CD8-positive, alpha-beta memory T cell (primary cell): ENCODE data around the gene TOE1. TPM values are rescaled to one million over a fixed set of nuclear protein-coding genes. Genes with fewer than 3 reads are reported as not detected.

ENCODE experiments used
- CTCF ChIA-PET: fragments of 350-600 bp; sonication (Branson Sonifier 250); formaldehyde crosslinking; loops from one replicate; lab custom pipeline; 2021; ENCODE audit warnings: antibody characterized with exemption; lab: Charles Lee
- POLR2A ChIA-PET: fragments of 350-600 bp; sonication (Branson Sonifier 250); formaldehyde crosslinking; loops from one replicate; lab custom pipeline; 2021; ENCODE audit warnings: antibody characterized with exemption; lab: Charles Lee
- DNase-seq, 5 donors: peaks; one replicate each; pipeline versions ENCODE4 v3.0.0 to v3.0.0-alpha.2; 2020 to 2022; ENCODE audit warnings: mixed read lengths in 1 of 5
- H3K27ac ChIP-seq: one replicate; pipeline ENCODE4 v1.7.0; 2013; ENCODE audit warnings: low read depth, mild to moderate bottlenecking, low read length, moderate library complexity
- H3K27me3 ChIP-seq: 2 replicates; pipeline ENCODE4 v1.7.0; 2013; ENCODE audit warnings: low read length, mild to moderate bottlenecking; ENCODE audit not compliant: insufficient read depth, poor library complexity, severe bottlenecking
- H3K36me3 ChIP-seq: 2 replicates; pipeline ENCODE4 v1.7.0; 2013; ENCODE audit warnings: mild to moderate bottlenecking, low read length, moderate library complexity; ENCODE audit not compliant: insufficient read depth
- H3K4me1 ChIP-seq: 2 replicates; pipeline ENCODE4 v1.7.0; 2013; ENCODE audit warnings: mild to moderate bottlenecking, low read length, moderate library complexity; ENCODE audit not compliant: insufficient read depth
- H3K4me3 ChIP-seq: 2 replicates; pipeline ENCODE4 v1.7.0; 2013; ENCODE audit warnings: mild to moderate bottlenecking, low read length
- H3K9me3 ChIP-seq: 2 replicates; pipeline ENCODE4 v1.7.0; 2013; ENCODE audit warnings: mild to moderate bottlenecking, low read length
- H3K27ac Mint-ChIP-seq, 8 donors: one replicate each; pipeline ENCODE4 v1.8.0; 2020 to 2021; ENCODE audit warnings: mixed read lengths in 8 of 8, mild to moderate bottlenecking in 6 of 8, inconsistent platforms in 3 of 8, moderate library complexity in 3 of 8
- H3K27me3 Mint-ChIP-seq, 2 donors: one replicate each; pipeline ENCODE4 v1.8.0; 2020 to 2021; ENCODE audit warnings: mixed read lengths in 2 of 2, mild to moderate bottlenecking in 1 of 2, moderate library complexity in 1 of 2
- H3K36me3 Mint-ChIP-seq, 3 donors: one replicate each; pipeline ENCODE4 v1.8.0; 2020 to 2021; ENCODE audit warnings: mixed read lengths in 3 of 3, inconsistent platforms in 1 of 3, mild to moderate bottlenecking in 1 of 3
- H3K4me1 Mint-ChIP-seq, 3 donors: one replicate each; pipeline ENCODE4 v1.8.0; 2020 to 2021; ENCODE audit warnings: mixed read lengths in 3 of 3, inconsistent platforms in 1 of 3, mild to moderate bottlenecking in 1 of 3
- H3K4me3 Mint-ChIP-seq, 7 donors: one replicate each; pipeline ENCODE4 v1.8.0; 2020 to 2021; ENCODE audit warnings: mixed read lengths in 7 of 7, mild to moderate bottlenecking in 6 of 7, moderate library complexity in 4 of 7, inconsistent platforms in 2 of 7
- H3K9me3 Mint-ChIP-seq, 5 donors: one replicate each; pipeline ENCODE4 v1.8.0; 2020 to 2022; ENCODE audit warnings: mixed read lengths in 5 of 5, mild to moderate bottlenecking in 3 of 5, moderate library complexity in 2 of 5, inconsistent platforms in 1 of 5
- polyA plus RNA-seq: library from polyadenylated mRNA; unstranded; fragments of 300-500 nt; fragmentation: Illumina TruSeq; gene quantifications from one replicate; pipeline ENCODE4 v1.2.3, GENCODE V29; 2021
- total RNA-seq, 2 experiments: library from RNA; stranded (reverse); gene quantifications; one replicate each; pipeline ENCODE4 v1.2.3, GENCODE V29; 2021

Gene TOE1
- total and polyA plus RNA-seq, 3 experiments from 2014 or later: 12.5 to 48.9 (median 46.4) TPM

- ChIA-PET CTCF (interaction anchor here (0.8 to 12.0 kb wide), 16 partner anchors 8 to 581 kb away, joined by 3 to 173 read pairs (median 6); partner anchors contain the start of genes BTBD19, HECTD3, MUTYH and PLK3), POLR2A (interaction anchor here (0.9 to 2.0 kb wide), 12 partner anchors 26 to 581 kb away, joined by 3 to 55 read pairs (median 10); partner anchors contain the start of genes CCDC163, HECTD3, MMACHC and MUTYH)
- H3K9me3 ChIP-seq: no peaks in the 10 kb centered on the region
- no peaks in the 10 kb centered on the region for H3K36me3 ChIP-seq
- H3K27me3 ChIP-seq: no peaks in the 10 kb centered on the region
- Mint-ChIP-seq H3K36me3 (peaks cover 0 to 3% (median 0%) of the 10 kb centered on the region in 3 donors), H3K4me1 (peaks cover 15 to 37% (median 30%) of the 10 kb centered on the region in 3 donors), H3K27ac (peak overlapping the region in 5 of 8 donors; percentile 12 to 86 (median 69)), H3K4me3 (peak overlapping the region; percentile 87 to 97 (median 91)), H3K9me3 (no peaks in the 10 kb centered on the region), H3K27me3 (peaks cover 0 to 3% of the 10 kb centered on the region in 2 donors)
- no peak for DNase-seq
- H3K4me3 ChIP-seq: no peak overlapping the region
- peak overlapping the region; percentile 74 for H3K27ac ChIP-seq
- peaks cover 8% of the 10 kb centered on the region for H3K4me1 ChIP-seq
Measured at GRCh38 chr1:45302505-45303150, 37.3 kb upstream of the TOE1 start.

GRCh38 chr1:45303520-45304310, 36.3 kb upstream of the TOE1 start:
- peak overlapping the region; percentile 88 for H3K27ac ChIP-seq
- Mint-ChIP-seq H3K4me3 (peak overlapping the region; percentile 90 to 97 (median 91)), H3K27ac (peak overlapping the region; percentile 94 to 99 (median 97)), H3K4me1 (peaks cover 15 to 37% (median 30%) of the 10 kb centered on the region in 3 donors), H3K36me3 (peaks cover 0 to 3% (median 0%) of the 10 kb centered on the region in 3 donors), H3K27me3 (peaks cover 0 to 3% of the 10 kb centered on the region in 2 donors), H3K9me3 (no peaks in the 10 kb centered on the region)
- H3K36me3 ChIP-seq: no peaks in the 10 kb centered on the region
- H3K4me1 ChIP-seq: peaks cover 8% of the 10 kb centered on the region
- DNase-seq: peak; percentile 93 to 98 (median 96)
- peak overlapping the region; percentile 63 for H3K4me3 ChIP-seq
- H3K27me3 ChIP-seq: no peaks in the 10 kb centered on the region
- POLR2A ChIA-PET: interaction anchor here (0.5 to 2.0 kb wide), 29 partner anchors 23 to 1364 kb away, joined by 3 to 55 read pairs (median 4); partner anchors contain the start of genes ATPAF1, CCDC163, EIF2B3 and HECTD3
- no peaks in the 10 kb centered on the region for H3K9me3 ChIP-seq
- CTCF ChIA-PET: interaction anchor here (0.6 to 12.0 kb wide), 27 partner anchors 10 to 582 kb away, joined by 3 to 173 read pairs (median 4); partner anchors contain the start of genes BTBD19, CCDC163, EIF2B3 and HECTD3

DNA sequence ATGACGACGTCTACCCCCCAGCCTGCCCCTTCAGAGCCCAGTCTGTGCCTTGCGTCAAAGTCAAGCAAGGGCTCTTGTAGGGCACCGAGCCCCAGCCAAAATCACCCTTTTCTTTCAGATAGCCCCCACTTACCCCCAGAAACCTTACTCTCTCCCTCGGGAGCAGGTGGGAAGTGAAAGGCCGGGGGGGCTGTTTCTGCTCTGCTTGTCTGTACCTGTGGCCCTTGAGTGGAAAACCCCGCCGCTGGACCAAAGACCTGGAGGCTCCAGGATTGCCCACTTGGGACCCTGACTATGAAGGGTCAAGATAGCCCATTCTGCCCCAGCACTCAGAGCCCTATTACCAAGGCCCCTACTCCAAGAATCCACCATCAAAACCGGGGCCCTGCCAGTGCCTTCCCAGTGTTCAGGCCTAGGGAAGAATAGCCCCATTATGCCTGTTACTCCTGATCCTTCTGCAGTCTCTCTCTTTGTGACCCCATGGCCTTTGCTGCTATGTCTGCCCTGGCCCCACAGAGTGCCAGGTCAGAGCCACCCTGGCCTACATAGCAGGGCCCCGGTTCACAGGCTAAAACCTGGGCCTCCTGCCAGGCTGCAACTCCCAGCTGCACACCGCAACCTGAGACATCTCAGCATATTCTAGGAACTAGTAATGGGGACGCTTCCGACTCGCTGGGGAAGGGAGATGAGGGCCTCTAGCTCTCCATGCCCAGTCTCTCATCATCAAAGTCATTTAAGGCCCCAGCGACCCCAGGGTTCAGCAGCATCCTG, 35.5 kb upstream of the TOE1 start:
- H3K4me3 Mint-ChIP-seq: peak overlapping the region; percentile 90 to 97 (median 91)
- peaks cover 15 to 37% (median 30%) of the 10 kb centered on the region in 3 donors for H3K4me1 Mint-ChIP-seq
- ChIA-PET POLR2A (interaction anchor here (0.7 to 1.9 kb wide), 10 partner anchors 24 to 583 kb away, joined by 3 to 50 read pairs (median 8); partner anchors contain the start of genes CCDC163, MMACHC, MUTYH and RPS8), CTCF (interaction anchor here (0.7 to 12.0 kb wide), 11 partner anchors 10 to 574 kb away, joined by 3 to 173 read pairs (median 6); partner anchors contain the start of genes EIF2B3, HECTD3, HPDL and MUTYH)
- peaks cover 8% of the 10 kb centered on the region for H3K4me1 ChIP-seq
- H3K9me3 Mint-ChIP-seq: no peaks in the 10 kb centered on the region
- H3K9me3 ChIP-seq: no peaks in the 10 kb centered on the region
- H3K27me3 Mint-ChIP-seq: peaks cover 0 to 3% of the 10 kb centered on the region in 2 donors
- H3K27me3 ChIP-seq: no peaks in the 10 kb centered on the region
- DNase-seq: no peak
- H3K27ac Mint-ChIP-seq: peak overlapping the region; percentile 94 to 99 (median 97)
- peak overlapping the region; percentile 57 for H3K4me3 ChIP-seq
- H3K36me3 ChIP-seq: no peaks in the 10 kb centered on the region
- peaks cover 0 to 3% (median 0%) of the 10 kb centered on the region in 3 donors for H3K36me3 Mint-ChIP-seq
- H3K27ac ChIP-seq: peak overlapping the region; percentile 88

DNA sequence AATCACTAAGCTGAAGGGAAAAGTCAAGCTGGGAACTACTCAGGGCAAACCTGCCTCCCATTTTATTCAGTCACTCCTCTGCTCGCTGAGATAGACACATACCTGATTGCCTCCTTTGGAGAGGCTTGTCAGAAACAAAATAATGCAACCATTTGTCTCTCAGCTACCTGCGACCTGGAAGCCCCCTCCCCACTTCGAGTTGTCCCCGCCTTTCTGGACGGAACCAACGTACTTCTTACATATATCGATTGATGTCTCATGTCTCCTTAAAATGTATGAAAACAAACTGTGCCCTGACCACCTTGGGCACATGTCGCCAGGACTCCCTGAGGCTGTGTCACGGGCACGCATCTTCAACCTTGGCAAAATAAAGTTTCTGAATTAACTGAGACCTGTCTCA, 34.7 kb upstream of the TOE1 start:
- H3K36me3 ChIP-seq: no peaks in the 10 kb centered on the region
- Mint-ChIP-seq H3K9me3 (no peaks in the 10 kb centered on the region), H3K27ac (peak overlapping the region; percentile 6 to 99 (median 96)), H3K4me3 (peak overlapping the region; percentile 45 to 97 (median 90)), H3K36me3 (peaks cover 0 to 3% (median 0%) of the 10 kb centered on the region in 3 donors), H3K27me3 (peaks cover 0 to 3% of the 10 kb centered on the region in 2 donors), H3K4me1 (peaks cover 15 to 37% (median 30%) of the 10 kb centered on the region in 3 donors)
- H3K4me3 ChIP-seq: no peak overlapping the region
- CTCF ChIA-PET: interaction anchor here (0.7 to 12.0 kb wide), 5 partner anchors 9 to 505 kb away, joined by 3 to 173 read pairs (median 3); partner anchors contain the start of genes HECTD3, MUTYH, PLK3 and TOE1
- H3K4me1 ChIP-seq: peaks cover 8% of the 10 kb centered on the region
- no peaks in the 10 kb centered on the region for H3K9me3 ChIP-seq
- H3K27ac ChIP-seq: no peak overlapping the region
- no peaks in the 10 kb centered on the region for H3K27me3 ChIP-seq
- no peak for DNase-seq
- POLR2A ChIA-PET: interaction anchor here (0.7 to 0.8 kb wide), 2 partner anchors 35 kb away, joined by 3 to 4 read pairs; partner anchors contain the start of genes MUTYH and TOE1

- Histone ChIP-seq H3K27ac (no peak overlapping the region), H3K36me3 (no peaks in the 10 kb centered on the region), H3K4me1 (peaks cover 8% of the 10 kb centered on the region), H3K4me3 (no peak overlapping the region), H3K9me3 (no peaks in the 10 kb centered on the region), H3K27me3 (no peaks in the 10 kb centered on the region)
- Mint-ChIP-seq H3K36me3 (peaks cover 0 to 3% (median 0%) of the 10 kb centered on the region in 3 donors), H3K4me1 (peaks cover 15 to 34% (median 30%) of the 10 kb centered on the region in 3 donors), H3K4me3 (peak overlapping the region in 2 of 7 donors; percentile 5 to 91), H3K9me3 (no peaks in the 10 kb centered on the region), H3K27ac (peak overlapping the region in 6 of 8 donors; percentile 0 to 86 (median 47)), H3K27me3 (peaks cover 0 to 3% of the 10 kb centered on the region in 2 donors)
- ChIA-PET CTCF (interaction anchor here (1.2 to 12.0 kb wide), 3 partner anchors 34 to 294 kb away, joined by 3 to 173 read pairs (median 14); partner anchors contain the start of genes HECTD3, MUTYH, TOE1 and UROD), POLR2A (interaction anchor here (1.0 kb wide), 1 partner anchor 34 kb away, joined by 4 read pairs; the partner anchor contains the start of genes MUTYH and TOE1)
- no peak for DNase-seq
Measured at GRCh38 chr1:45306319-45306718, 33.7 kb upstream of the TOE1 start.

GRCh38 chr1:45306905-45307304, 33.1 kb upstream of the TOE1 start:
- POLR2A ChIA-PET: no interaction called here
- no peaks in the 10 kb centered on the region for H3K27me3 ChIP-seq
- Mint-ChIP-seq H3K27me3 (peaks cover 0 to 3% of the 10 kb centered on the region in 2 donors), H3K4me1 (peaks cover 13 to 34% (median 28%) of the 10 kb centered on the region in 3 donors), H3K36me3 (peaks cover 0 to 3% (median 0%) of the 10 kb centered on the region in 3 donors), H3K27ac (peak overlapping the region in 1 of 8 donors; percentile 62), H3K9me3 (no peaks in the 10 kb centered on the region), H3K4me3 (peak overlapping the region in 1 of 7 donors; percentile 91)
- H3K36me3 ChIP-seq: no peaks in the 10 kb centered on the region
- CTCF ChIA-PET: interaction anchor here (1.2 to 12.0 kb wide), 2 partner anchors 186 to 295 kb away, joined by 3 to 173 read pairs; partner anchors contain the start of genes HECTD3 and UROD
- peaks cover 8% of the 10 kb centered on the region for H3K4me1 ChIP-seq
- no peak for DNase-seq
- H3K27ac ChIP-seq: no peak overlapping the region
- no peak overlapping the region for H3K4me3 ChIP-seq
- H3K9me3 ChIP-seq: no peaks in the 10 kb centered on the region
